ENCODE results near the gene FMN2.

DNA sequence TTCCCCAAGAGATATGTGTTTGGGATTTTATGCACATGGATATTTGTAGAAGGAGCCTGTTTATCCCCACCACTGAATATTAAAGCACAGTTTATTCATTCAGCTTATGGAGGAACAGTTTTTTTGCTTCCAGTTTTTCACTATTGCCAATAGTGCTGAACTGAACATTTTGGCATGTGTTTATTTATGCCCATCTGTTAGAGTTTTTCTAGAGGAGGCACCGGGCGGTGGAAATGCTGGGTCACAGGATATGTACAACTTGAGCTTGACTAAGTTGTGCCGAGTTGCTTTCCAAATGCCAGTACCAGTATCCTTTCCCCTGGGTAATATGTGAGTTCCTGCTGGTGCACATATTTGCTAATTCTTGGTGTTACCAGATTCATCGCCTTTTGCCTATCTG is 409.0 kb downstream of the FMN2 start:
- no peak for TF ChIP-seq TAF1 (IDR thresholded peaks at IDR 0.05; ENCODE audit: low read depth, low read length)
- TF ChIP-seq POLR2A (IDR thresholded peaks at IDR 0.05; ENCODE audit: low read depth, low read length) = no peak
- no peak for TF ChIP-seq POLR2AphosphoS5 (IDR thresholded peaks at IDR 0.05; ENCODE audit: low read depth, low read length)
- TF ChIP-seq POU2F2 (IDR thresholded peaks at IDR 0.05; ENCODE audit: low read depth, low read length) = no peak

Data from GM12891 (cell line).